ENCODE measurements around the gene AFG3L2.

Gene AFG3L2

GRCh38 chr18:12282442-12283039 is 94.5 kb downstream of the AFG3L2 start:
- no peak for DNase-seq

- DNase-seq = no peak
These were observed 95.2 kb downstream of the AFG3L2 start for GRCh38 chr18:12281861-12282260.

- no peak for DNase-seq
These were observed 97.1 kb downstream of the AFG3L2 start for GRCh38 chr18:12279781-12280531.
